Adrenal gland (tissue), 12 donors: ENCODE data around the gene BMPR1B. TPM values are rescaled to one million over a fixed set of nuclear protein-coding genes. Genes with fewer than 3 reads are reported as not detected.
"Not testable (repeated sequence)": the region's sequence is repeated elsewhere in the genome, so short reads cannot be mapped to it uniquely, and the experiment has no call there.

Experiments
- DNase-seq, 7 donors: peaks; one replicate each; pipeline ENCODE4 v3.0.0-alpha.2; 2019 to 2020
- H3K27ac ChIP-seq, 5 donors: fragments of 200-600 bp; sonication (generic) in 4 of 5; 1 replicate in 3 of 5; 2 replicates in 2 of 5; pipeline versions ENCODE4 v1.5.1 to v1.8.0; 2016 to 2020; ENCODE audit warnings: mild to moderate bottlenecking in 1 of 5
- H3K27me3 ChIP-seq: fragments of 200-600 bp; 2 replicates; pipeline ENCODE4 v1.8.0; 2021
- H3K36me3 ChIP-seq, 2 donors: fragments of 200-600 bp; replicated peaks in 1 of 2; 1 replicate in 1 of 2; 2 replicates in 1 of 2; pipeline versions ENCODE4 v1.5.1 to v1.8.0; 2018 to 2022
- H3K4me1 ChIP-seq, 2 donors: fragments of 200-600 bp; replicated peaks in 1 of 2; 1 replicate in 1 of 2; 2 replicates in 1 of 2; pipeline versions ENCODE4 v1.5.1 to v1.8.0; 2018 to 2021
- H3K4me3 ChIP-seq, 4 donors: fragments of 200-600 bp; sonication (generic) in 3 of 4; one replicate each; pipeline ENCODE4 v1.5.1; 2016 to 2018
- H3K9me3 ChIP-seq, 3 donors: fragments of 200-600 bp; sonication (generic) in 1 of 3; replicated peaks in 1 of 3; 1 replicate in 2 of 3; 2 replicates in 1 of 3; pipeline versions ENCODE4 v1.5.1 to v1.8.0; 2016 to 2021
- CTCF ChIP-seq, 6 experiments: fragments of 450-650 bp in 4 of 6; fragments of 200-600 bp in 2 of 6; sonication (generic) in 1 of 6; IDR thresholded peaks; 1 replicate in 5 of 6; 2 replicates in 1 of 6; pipeline versions ENCODE4 v1.5.1 to v1.8.0; 2016 to 2021; ENCODE audit warnings: antibody characterized with exemption in 6 of 6, mild to moderate bottlenecking in 2 of 6, moderate library complexity in 1 of 6
- POLR2A ChIP-seq, 2 donors: fragments of 450-650 bp; IDR thresholded peaks; one replicate each; pipeline ENCODE4 v1.6.1; 2017; ENCODE audit warnings: antibody characterized with exemption in 2 of 2, mild to moderate bottlenecking in 2 of 2, moderate library complexity in 1 of 2
- WGBS, 4 donors: extraction: QIAGEN DNeasy Blood & Tissue Kit in 2 of 4; methylation state at CpG; one replicate each; pipeline versions ENCODE4 v1.1.5 to v1.1.7; 2013 to 2017; 5-methylcytosine and 5-hydroxymethylcytosine counted together
- intact Hi-C, 2 donors: fragments of 100-400 bp; cut with DNase I; formaldehyde crosslinking; loops; one replicate each; pipeline versions ENCODE4 v1.14.1 to v1.15.0; 2022 to 2023
- polyA plus RNA-seq, 3 donors: library from polyadenylated mRNA; stranded (reverse); fragments of 200-250 nt in 2 of 3; fragments of 350-450 nt in 1 of 3; fragmentation: Illumina TruSeq in 1 of 3; extraction: RNeasy Lipid Tissue Mini Kit (QIAGEN cat#74804) in 1 of 3; gene quantifications; one replicate each; pipeline ENCODE4 v1.2.3, GENCODE V29; 2013 to 2014
- total RNA-seq, 9 donors: library from RNA; depleted of rRNA in 4 of 9; stranded (reverse); fragments of >200 nt in 4 of 9; fragments of 120-200 nt in 1 of 9; fragmentation: NEBNext Ultra II Directional in 1 of 9; extraction: Animal tissue kit (Norgen Biotek cat#: 25700) in 1 of 9; gene quantifications; one replicate each; pipeline versions ENCODE4 v1.1.0 to v1.2.4, GENCODE V29; 2013 to 2023
- donor health status: healthy with polysubstance abuse.
- donor health status: Bipolar disorder and iron deficiency.
- donor health status: DM: yes; HTN: yes; CAD: no.
- donor health status: DM: no; HTN: no; CAD: no.
- donor health status: DM: no; HTN: no; CAD: no.
- donor health status: DM: yes; HTN: yes; CAD: no.

The BMPR1B gene
- total and polyA plus RNA-seq, 12 donors, result 0.94 to 22.2 (median 6.2) TPM

GRCh38 chr4:94826206-94826605 lies 68.5 kb downstream of the BMPR1B start:
- no peak overlapping the region for H3K27ac ChIP-seq
- TF ChIP-seq CTCF (IDR thresholded peaks at IDR 0.05), result no peak
- TF ChIP-seq POLR2A (IDR thresholded peaks at IDR 0.05), result no peak
- no peaks in the 10 kb centered on the region for H3K27me3 ChIP-seq
- no peaks in the 10 kb centered on the region for H3K4me1 ChIP-seq
- DNase-seq, result no peak
- 63 to 70% (median 65%) methylated on average over 5 of the region's 5 CpGs for whole genome bisulfite sequencing, 4 donors
- H3K9me3 ChIP-seq, result no peaks in the 10 kb centered on the region
- intact Hi-C loops, result no loop called here
- no peak overlapping the region for H3K4me3 ChIP-seq
- no peaks in the 10 kb centered on the region for H3K36me3 ChIP-seq

- H3K27me3 ChIP-seq, result no peaks in the 10 kb centered on the region
- H3K36me3 ChIP-seq, result no peaks in the 10 kb centered on the region
- H3K27ac ChIP-seq, result no peak overlapping the region
- no peaks in the 10 kb centered on the region for H3K9me3 ChIP-seq
- intact Hi-C loops, result no loop called here
- H3K4me1 ChIP-seq, result no peaks in the 10 kb centered on the region
- TF ChIP-seq POLR2A (IDR thresholded peaks at IDR 0.05) (no peak), CTCF (IDR thresholded peaks at IDR 0.05) (no peak)
- no peak overlapping the region for H3K4me3 ChIP-seq
- no peak for DNase-seq
- 57 to 65% (median 62%) methylated on average over 5 of the region's 5 CpGs for WGBS, 4 donors
Observed at GRCh38 chr4:94827481-94828110, 69.8 kb downstream of the BMPR1B start.

- DNase-seq, result no peak
- Histone ChIP-seq H3K27ac (no peak overlapping the region), H3K36me3 (no peaks in the 10 kb centered on the region), H3K27me3 (no peaks in the 10 kb centered on the region), H3K4me1 (no peaks in the 10 kb centered on the region), H3K4me3 (no peak overlapping the region), H3K9me3 (no peaks in the 10 kb centered on the region)
- intact Hi-C loops, result no loop called here
- 83 to 94% (median 88%) methylated on average over 1 of the region's 1 CpG for WGBS, 4 donors
- no peak for TF ChIP-seq POLR2A (IDR thresholded peaks at IDR 0.05)
- no peak for TF ChIP-seq CTCF (IDR thresholded peaks at IDR 0.05)
Observed at GRCh38 chr4:94828882-94829281, 71.1 kb downstream of the BMPR1B start.

GRCh38 chr4:94831607-94832006 lies 73.9 kb downstream of the BMPR1B start:
- Histone ChIP-seq H3K27ac (no peak overlapping the region), H3K4me3 (no peak overlapping the region), H3K9me3 (no peaks in the 10 kb centered on the region), H3K27me3 (no peaks in the 10 kb centered on the region), H3K4me1 (no peaks in the 10 kb centered on the region), H3K36me3 (no peaks in the 10 kb centered on the region)
- TF ChIP-seq CTCF (IDR thresholded peaks at IDR 0.05) (no peak), POLR2A (IDR thresholded peaks at IDR 0.05) (no peak)
- intact Hi-C loops, result no loop called here
- 61 to 97% (median 82%) methylated on average over 2 of the region's 2 CpGs for WGBS, 4 donors
- no peak for DNase-seq

- 82 to 89% (median 88%) methylated on average over 5 of the region's 5 CpGs for WGBS, 4 donors
- H3K4me1 ChIP-seq, H3K9me3 ChIP-seq, DNase-seq, H3K27ac ChIP-seq, H3K36me3 ChIP-seq, H3K27me3 ChIP-seq, intact Hi-C loops, H3K4me3 ChIP-seq: not testable (repeated sequence)
Observed at GRCh38 chr4:94832329-94832728, 74.6 kb downstream of the BMPR1B start.
